ENCODE measurements around the gene HIPK2. TPM values are rescaled to one million over a fixed set of nuclear protein-coding genes. Genes with fewer than 3 reads are reported as not detected.

The HIPK2 gene
- total and polyA plus RNA-seq, 7 donors: 2.4 to 15.7 (median 7.9) TPM

GRCh38 chr7:139666501-139666900 lies 111.3 kb downstream of the HIPK2 start:
- H3K4me3 ChIP-seq: no peak overlapping the region
- H3K9me3 ChIP-seq: no peaks in the 10 kb centered on the region
- no peak for DNase-seq
- 97 to 98% methylated on average over 5 of the region's 5 CpGs for WGBS, 2 donors
- no peak overlapping the region for H3K27ac ChIP-seq
- H3K4me1 ChIP-seq: peaks cover 0 to 8% (median 0%) of the 10 kb centered on the region in 4 donors
- H3K27me3 ChIP-seq: no peaks in the 10 kb centered on the region
- H3K36me3 ChIP-seq: no peaks in the 10 kb centered on the region
- TF ChIP-seq EP300 (IDR thresholded peaks at IDR 0.05) (no peak), POLR2AphosphoS5 (IDR thresholded peaks at IDR 0.05) (no peak), POLR2A (IDR thresholded peaks at IDR 0.05) (no peak), CTCF (IDR thresholded peaks at IDR 0.05) (no peak)
- intact Hi-C loops (cut with DNase I): no loop called here

DNA sequence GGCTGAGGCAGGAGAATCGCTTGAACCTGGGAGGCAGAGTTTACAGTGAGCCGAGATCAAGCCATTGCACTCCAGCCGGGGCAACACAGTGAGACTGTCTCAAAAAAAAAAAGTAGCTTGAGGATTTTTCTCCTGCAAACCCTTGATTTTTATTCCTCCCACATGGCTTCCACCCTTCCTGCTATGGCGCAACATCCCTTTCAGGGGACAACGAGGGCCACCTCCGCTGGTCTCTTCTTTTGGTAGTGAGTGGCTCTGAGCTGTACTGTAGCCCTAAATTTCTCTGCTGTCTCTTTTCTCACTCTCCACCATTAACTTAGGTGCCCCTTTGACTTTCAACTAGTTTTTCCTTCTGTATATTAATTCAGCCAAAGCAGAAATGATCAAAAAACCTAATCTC lies 113.4 kb downstream of the HIPK2 start:
- Histone ChIP-seq H3K36me3 (no peaks in the 10 kb centered on the region), H3K27ac (no peak overlapping the region), H3K27me3 (no peaks in the 10 kb centered on the region), H3K4me1 (peaks cover 0 to 21% (median 2%) of the 10 kb centered on the region in 4 donors), H3K9me3 (no peaks in the 10 kb centered on the region), H3K4me3 (no peak overlapping the region)
- TF ChIP-seq EP300 (IDR thresholded peaks at IDR 0.05) (no peak), CTCF (IDR thresholded peaks at IDR 0.05) (no peak), POLR2AphosphoS5 (IDR thresholded peaks at IDR 0.05) (no peak), POLR2A (IDR thresholded peaks at IDR 0.05) (no peak)
- 87 to 89% methylated on average over 6 of the region's 6 CpGs for WGBS, 2 donors
- no peak for DNase-seq
- intact Hi-C loops (cut with DNase I): no loop called here

- H3K4me1 ChIP-seq: peaks cover 0 to 25% (median 2%) of the 10 kb centered on the region in 4 donors
Observed at GRCh38 chr7:139663608-139664177, 114.1 kb downstream of the HIPK2 start.

DNA sequence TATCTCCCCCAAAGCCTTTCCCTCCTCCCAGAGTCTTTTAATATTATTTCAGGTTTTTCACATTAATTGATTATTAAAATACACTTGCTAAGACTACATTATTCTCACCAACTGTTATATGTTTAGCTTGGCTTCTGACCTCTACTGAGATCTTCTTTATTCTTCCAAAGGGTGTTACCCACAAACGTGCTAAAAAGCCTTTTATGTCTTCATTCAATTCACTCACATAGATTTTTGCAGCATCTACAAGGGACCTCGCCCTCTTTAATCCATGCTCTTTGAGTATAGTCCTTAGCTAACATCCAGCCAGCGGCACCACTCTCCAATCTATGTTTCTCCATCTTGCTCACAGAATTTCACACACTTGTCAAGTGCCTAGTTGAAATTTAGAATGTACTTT lies 115.9 kb downstream of the HIPK2 start:
- TF ChIP-seq CTCF (IDR thresholded peaks at IDR 0.05): no peak
- no peak overlapping the region for H3K4me3 ChIP-seq
- no peak overlapping the region for H3K27ac ChIP-seq
- H3K36me3 ChIP-seq: no peaks in the 10 kb centered on the region
- H3K4me1 ChIP-seq: peaks cover 0 to 27% (median 2%) of the 10 kb centered on the region in 4 donors
- H3K27me3 ChIP-seq: no peaks in the 10 kb centered on the region
- H3K9me3 ChIP-seq: no peaks in the 10 kb centered on the region
- DNase-seq: no peak
- intact Hi-C loops (cut with DNase I): no loop called here
- 73 to 78% methylated on average over 3 of the region's 3 CpGs for WGBS, 2 donors

More at GRCh38 chr7:139663608-139664177, 114.1 kb downstream of the HIPK2 start:
- no peak overlapping the region for H3K27ac ChIP-seq
- H3K4me3 ChIP-seq: no peak overlapping the region
- 74 to 87% methylated on average over 11 of the region's 11 CpGs for WGBS, 2 donors
- H3K36me3 ChIP-seq: no peaks in the 10 kb centered on the region
- no peaks in the 10 kb centered on the region for H3K27me3 ChIP-seq
- TF ChIP-seq CTCF (IDR thresholded peaks at IDR 0.05) (no peak), EP300 (IDR thresholded peaks at IDR 0.05) (no peak), POLR2AphosphoS5 (IDR thresholded peaks at IDR 0.05) (no peak), POLR2A (IDR thresholded peaks at IDR 0.05) (no peak)
- DNase-seq: no peak
- intact Hi-C loops (cut with DNase I): no loop called here
- H3K9me3 ChIP-seq: no peaks in the 10 kb centered on the region

DNA sequence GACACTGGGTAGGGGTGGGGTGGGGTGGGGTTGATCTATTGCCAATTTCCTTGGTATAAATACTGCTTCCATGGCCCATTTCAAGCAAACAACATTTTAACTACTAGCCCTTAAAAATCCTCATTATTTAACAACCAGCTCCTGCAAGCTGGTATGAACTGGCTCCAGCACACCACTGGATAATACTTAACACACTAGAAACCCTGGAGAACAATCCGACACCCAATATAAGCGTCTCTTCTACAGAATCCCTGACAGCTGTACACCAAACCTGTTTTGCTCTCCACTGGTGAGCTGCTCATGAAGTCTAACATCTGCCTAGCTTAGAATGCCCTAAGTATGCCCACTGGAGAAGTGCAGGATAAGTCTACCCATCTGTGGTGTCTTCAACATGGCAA lies 116.8 kb downstream of the HIPK2 start:
- H3K9me3 ChIP-seq: no peaks in the 10 kb centered on the region
- intact Hi-C loops (cut with DNase I): no loop called here
- H3K4me3 ChIP-seq: no peak overlapping the region
- H3K36me3 ChIP-seq: no peaks in the 10 kb centered on the region
- WGBS, 2 donors: 42 to 69% methylated on average over 2 of the region's 2 CpGs
- no peak for TF ChIP-seq POLR2A (IDR thresholded peaks at IDR 0.05)
- no peak for TF ChIP-seq CTCF (IDR thresholded peaks at IDR 0.05)
- TF ChIP-seq EP300 (IDR thresholded peaks at IDR 0.05): no peak
- no peak for TF ChIP-seq POLR2AphosphoS5 (IDR thresholded peaks at IDR 0.05)
- no peak overlapping the region for H3K27ac ChIP-seq
- no peaks in the 10 kb centered on the region for H3K27me3 ChIP-seq
- no peak for DNase-seq
- peaks cover 0 to 27% (median 2%) of the 10 kb centered on the region in 4 donors for H3K4me1 ChIP-seq
